HepG2 (cell line): Measurements from ENCODE around the gene TIFAB. TPM values are rescaled to one million over a fixed set of nuclear protein-coding genes. Genes with fewer than 3 reads are reported as not detected.

Experiments
- ATRX ChIP-seq: sonication (generic); formaldehyde crosslinking; IDR thresholded peaks from 2 replicates; pipeline ENCODE4 v1.4.0; 2020; ENCODE audit warnings: missing genetic modification reagents, borderline replicate concordance
- FOSL2 ChIP-seq: sonication (generic); formaldehyde crosslinking; IDR thresholded peaks from 2 replicates; pipeline ENCODE4 v1.4.0; 2020; ENCODE audit warnings: missing genetic modification reagents
- FOXA1 ChIP-seq, 2 experiments: fragments of 450-650 bp in 1 of 2; sonication (generic) in 1 of 2; formaldehyde crosslinking in 1 of 2; IDR thresholded peaks; 2 replicates each; pipeline versions ENCODE4 v1.4.0 to v1.6.1; 2016 to 2020; ENCODE audit warnings: missing genetic modification reagents in 1 of 2
- GZF1 ChIP-seq: sonication (generic); formaldehyde crosslinking; IDR thresholded peaks from 2 replicates; pipeline ENCODE4 v1.5.1; 2020; ENCODE audit warnings: mild to moderate bottlenecking, missing genetic modification reagents
- MTERF4 ChIP-seq: sonication (generic); formaldehyde crosslinking; IDR thresholded peaks from 2 replicates; pipeline ENCODE4 v1.8.0; 2023; ENCODE audit warnings: mild to moderate bottlenecking, missing genetic modification reagents
- NCOA2 ChIP-seq: sonication (generic); formaldehyde crosslinking; IDR thresholded peaks from 2 replicates; pipeline ENCODE4 v1.8.0; 2022; ENCODE audit warnings: inconsistent platforms
- PATZ1 ChIP-seq: sonication (generic); formaldehyde crosslinking; IDR thresholded peaks from 2 replicates; pipeline ENCODE4 v1.4.0; 2020; ENCODE audit warnings: missing genetic modification reagents
- RBM39 ChIP-seq: fragments of 200-400 bp; formaldehyde crosslinking; IDR thresholded peaks from one replicate; pipeline ENCODE4 v1.6.1; 2018; ENCODE audit warnings: antibody characterized with exemption, mild to moderate bottlenecking, low read depth, low read length; ENCODE audit not compliant: poor library complexity, severe bottlenecking
- TBP ChIP-seq: sonication (generic); formaldehyde crosslinking; IDR thresholded peaks from 2 replicates; pipeline ENCODE4 v1.5.0; 2020; ENCODE audit warnings: missing genetic modification reagents
- TFAP4 ChIP-seq: sonication (generic); IDR thresholded peaks from 2 replicates; pipeline ENCODE4 v1.6.1; 2016; ENCODE audit warnings: low read depth, borderline replicate concordance
- ZMYM4 ChIP-seq: sonication (generic); formaldehyde crosslinking; IDR thresholded peaks from 2 replicates; pipeline ENCODE4 v1.8.1; 2023; ENCODE audit warnings: mild to moderate bottlenecking, missing genetic modification reagents
- ZNF205 ChIP-seq: IDR thresholded peaks from 2 replicates; pipeline ENCODE4 v1.6.1; 2018; ENCODE audit warnings: missing biosample characterization, missing genetic modification reagents
- ZNF264 ChIP-seq: sonication (generic); formaldehyde crosslinking; IDR thresholded peaks from 2 replicates; pipeline ENCODE4 v1.4.0; 2020; ENCODE audit warnings: missing genetic modification reagents
- ZNF773 ChIP-seq: sonication (generic); formaldehyde crosslinking; IDR thresholded peaks from 2 replicates; pipeline ENCODE4 v1.4.0; 2020; ENCODE audit warnings: missing genetic modification reagents, borderline replicate concordance
- ZNF800 ChIP-seq: sonication (generic); formaldehyde crosslinking; IDR thresholded peaks from 2 replicates; pipeline ENCODE4 v1.4.0; 2020; ENCODE audit warnings: missing genetic modification reagents
- ZNF883 ChIP-seq: sonication (generic); formaldehyde crosslinking; IDR thresholded peaks from 2 replicates; pipeline ENCODE4 v1.5.1; 2020; ENCODE audit warnings: mild to moderate bottlenecking, missing genetic modification reagents; ENCODE audit errors: not compliant biosample characterization
- ZXDC ChIP-seq: sonication (generic); formaldehyde crosslinking; IDR thresholded peaks from 2 replicates; pipeline ENCODE4 v1.5.0; 2020; ENCODE audit warnings: mild to moderate bottlenecking, missing genetic modification reagents
- polyA plus RNA-seq, 8 experiments: library from polyadenylated mRNA; depleted of rRNA in 3 of 8; stranded (reverse) in 7 of 8; unstranded in 1 of 8; fragments of >200 nt; fragmentation: Illumina TruSeq in 4 of 8; extraction: Trizol in 4 of 8; gene quantifications; 2 replicates each; pipeline versions ENCODE4 v1.2.1 to v1.2.3, GENCODE V29; 2011 to 2016; ENCODE audit warnings: low read depth in 4 of 8, missing spikeins in 1 of 8, mixed read lengths in 1 of 8; ENCODE audit not compliant: insufficient read depth in 1 of 8
- total RNA-seq, 5 experiments: library from RNA; depleted of rRNA; stranded (reverse); fragments of >200 nt; fragmentation: Illumina TruSeq; extraction: Trizol; gene quantifications; 2 replicates each; pipeline ENCODE4 v1.2.3, GENCODE V29; 2016; ENCODE audit warnings: low read depth in 1 of 5

TIFAB gene
- total and polyA plus RNA-seq, 2 of the 13 experiments (the other 11 are each of a cell fraction or from before 2014, with no cell fraction given) = not detected

GRCh38 chr5:135489466-135490244, 37.5 kb upstream of the TIFAB start (continued):
- TF ChIP-seq RBM39 = no peak
- TF ChIP-seq ZNF773 (CRISPR knock-in tag) = no peak
- no peak for TF ChIP-seq GZF1 (CRISPR knock-in tag)
- TF ChIP-seq PATZ1 (CRISPR knock-in tag) = peak; percentile 71; the same call in 1 of the 2 replicates
- no peak for TF ChIP-seq TFAP4
- no peak for TF ChIP-seq MTERF4 (CRISPR knock-in tag)
- TF ChIP-seq ZNF800 (CRISPR knock-in tag) = 0 out of 2 replicates have a peak, but pooled peaks have one; percentile 26
- TF ChIP-seq FOXA1 (IDR thresholded peaks at IDR 0.05) = no peak
- peak; percentile 84 for TF ChIP-seq FOXA1 (CRISPR knock-in tag; IDR thresholded peaks at IDR 0.05)
- no peak; the same call in 1 of the 2 replicates for TF ChIP-seq FOSL2 (CRISPR knock-in tag)
- peak; percentile 64; the same call in 1 of the 2 replicates for TF ChIP-seq ZNF205
- TF ChIP-seq TBP (CRISPR knock-in tag) = no peak
- no peak for TF ChIP-seq ATRX
- peak; percentile 29; the same call in 1 of the 2 replicates for TF ChIP-seq ZMYM4
- peak; percentile 76; the same call in 1 of the 2 replicates for TF ChIP-seq NCOA2 (CRISPR knock-in tag)
- 0 out of 2 replicates have a peak, but pooled peaks have one; percentile 25 for TF ChIP-seq ZXDC (CRISPR knock-in tag)
- TF ChIP-seq ZNF264 (CRISPR knock-in tag) = peak; percentile 92
- no peak for TF ChIP-seq ZNF883 (CRISPR knock-in tag)
